ENCODE data around the gene FAM13C. TPM values are rescaled to one million over a fixed set of nuclear protein-coding genes. Genes with fewer than 3 reads are reported as not detected.

The FAM13C gene
- total RNA-seq, 1 donor from 2014 or later: 1.3 TPM

DNA sequence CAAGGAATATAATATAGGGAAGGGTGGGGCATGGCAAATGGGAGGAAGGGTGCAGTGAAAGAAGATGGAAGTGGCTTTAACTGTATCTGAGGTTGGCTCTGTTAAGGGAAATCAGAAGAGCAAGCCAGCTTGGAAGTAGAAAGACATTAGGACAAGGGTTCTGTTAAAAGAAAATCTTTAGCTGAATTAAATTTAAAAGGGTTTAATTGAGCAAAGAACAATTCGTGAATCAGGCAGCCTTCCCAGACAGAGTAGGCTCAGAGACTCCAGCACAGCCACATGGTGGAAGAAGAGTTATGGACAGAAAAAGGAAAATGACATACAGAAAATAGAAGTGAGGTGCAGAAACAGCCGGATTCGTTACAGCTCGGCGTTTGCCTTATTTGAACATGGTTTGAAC is 42.0 kb downstream of the FAM13C start:
- ATAC-seq: no peak
- DNase-seq (ENCODE audit: low spot score): no peak

DNA sequence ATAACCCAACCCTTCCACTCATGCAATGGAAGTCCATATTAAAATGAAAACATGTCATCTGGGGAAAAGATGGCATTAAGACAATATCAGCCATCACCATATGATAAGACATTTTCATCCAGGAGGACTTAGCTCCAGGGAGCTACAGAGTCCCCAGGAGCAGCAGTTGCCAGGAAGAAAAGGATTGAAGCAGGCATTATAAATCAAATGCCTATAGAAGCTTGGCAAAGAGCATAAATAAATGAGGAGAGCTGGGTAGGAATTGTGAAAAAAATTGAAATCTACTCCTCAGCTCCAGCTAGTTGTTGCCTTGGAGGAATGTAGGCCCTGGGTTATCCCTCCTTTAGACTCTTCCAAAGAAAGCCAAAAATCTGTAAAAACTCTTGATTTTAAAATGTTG is 42.5 kb downstream of the FAM13C start:
- no peak for ATAC-seq
- DNase-seq (ENCODE audit: low spot score): no peak

DNA sequence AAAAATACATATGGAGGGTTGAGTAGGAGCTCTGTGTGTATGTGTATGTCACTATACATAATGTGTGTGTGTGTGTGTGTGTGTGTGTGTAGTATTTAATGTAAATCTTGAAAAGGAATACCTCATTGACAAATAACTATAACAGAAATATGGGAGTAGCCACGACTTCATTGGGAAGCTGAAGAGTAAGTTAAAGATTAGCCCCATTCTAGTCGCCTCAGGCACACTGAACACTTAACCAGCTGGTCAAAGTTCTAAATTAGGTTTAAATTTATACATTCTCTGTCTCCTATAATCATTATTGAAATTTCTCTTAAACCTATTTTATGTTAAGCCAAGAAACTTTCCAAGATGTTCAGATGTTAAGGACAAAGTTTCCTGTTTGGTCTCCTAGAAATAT is 45.3 kb downstream of the FAM13C start:
- DNase-seq (ENCODE audit: low spot score) (no peak), ATAC-seq (no peak)

DNA sequence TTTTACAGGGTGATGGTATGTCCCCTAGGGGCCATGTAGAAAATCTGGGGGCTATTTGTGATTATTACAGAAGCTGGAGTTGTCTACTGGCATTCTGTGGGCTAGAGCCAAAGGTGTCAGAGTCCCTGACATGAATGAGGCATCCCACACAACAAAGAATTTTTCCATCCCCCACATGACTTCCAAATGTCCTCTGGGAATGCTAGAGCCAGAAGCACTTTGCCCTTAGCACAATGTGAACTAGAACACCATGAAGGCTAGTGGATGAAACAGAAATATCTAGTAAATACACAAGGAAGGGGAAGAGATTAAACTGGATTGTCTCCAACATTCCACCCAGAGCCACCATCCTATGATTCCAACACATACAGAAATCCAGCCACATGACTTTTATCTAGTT is 46.9 kb downstream of the FAM13C start:
- ATAC-seq (peak; percentile 90), DNase-seq (ENCODE audit: low spot score) (peak; percentile 49)

DNA sequence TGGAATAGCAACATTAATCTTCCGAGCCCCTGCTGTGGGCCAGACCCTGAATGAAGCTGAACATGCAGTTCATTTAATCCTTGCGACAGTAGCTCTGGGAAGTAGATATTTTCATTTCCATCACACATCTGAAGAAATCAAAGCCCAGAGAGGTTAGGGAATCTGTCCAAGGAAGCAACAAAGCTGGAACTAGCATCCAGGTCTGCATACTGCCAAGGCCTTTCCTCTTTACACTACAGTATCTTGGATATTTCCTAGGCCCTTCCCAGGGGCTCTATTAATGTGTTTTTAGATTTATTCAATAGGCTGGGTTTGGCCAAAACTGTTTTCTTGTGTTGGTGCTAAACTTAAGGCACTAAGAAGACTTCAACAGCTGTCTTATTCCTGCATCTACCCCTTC is 48.1 kb downstream of the FAM13C start:
- ATAC-seq (no peak), DNase-seq (ENCODE audit: low spot score) (no peak)

DNA sequence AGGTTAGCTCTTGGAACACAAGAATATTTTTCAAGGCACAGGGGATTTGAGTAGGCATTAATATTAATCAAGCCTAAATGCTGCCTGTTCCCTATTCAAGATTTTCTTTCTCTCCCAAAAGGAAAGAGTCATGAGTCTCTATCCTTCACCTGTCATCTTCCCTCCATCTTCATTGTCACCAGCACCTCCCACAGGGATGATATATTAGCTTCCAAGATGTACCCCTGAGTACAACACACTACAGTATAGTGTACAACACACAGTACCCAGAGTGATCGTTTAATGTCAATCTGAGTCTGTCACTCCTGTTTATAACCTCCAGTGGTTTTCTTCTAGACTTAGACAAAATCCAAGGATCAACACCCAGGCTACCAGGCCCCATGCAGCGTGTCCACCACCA is 50.1 kb downstream of the FAM13C start:
- ATAC-seq (no peak), DNase-seq (ENCODE audit: low spot score) (no peak)

DNA sequence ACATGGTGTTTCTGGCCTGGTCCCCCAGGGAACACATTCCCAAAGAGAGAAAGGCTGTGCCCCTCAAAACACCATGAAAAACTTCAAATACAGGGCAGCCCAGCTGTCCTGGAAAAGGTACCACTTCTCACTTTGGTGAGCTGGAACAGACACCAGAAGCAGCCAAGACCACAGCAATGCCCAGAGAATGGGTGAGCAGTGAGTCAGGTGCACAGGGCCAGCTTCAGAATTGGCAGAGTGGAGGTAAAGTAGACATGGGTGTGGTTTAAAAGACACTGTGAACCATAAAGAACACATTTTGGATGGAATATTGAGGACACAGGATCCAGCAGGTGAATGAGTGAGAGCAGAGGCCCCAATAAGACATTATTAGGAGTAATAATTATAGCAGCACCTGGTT is 51.3 kb downstream of the FAM13C start:
- no peak for ATAC-seq
- DNase-seq (ENCODE audit: low spot score): no peak

DNA sequence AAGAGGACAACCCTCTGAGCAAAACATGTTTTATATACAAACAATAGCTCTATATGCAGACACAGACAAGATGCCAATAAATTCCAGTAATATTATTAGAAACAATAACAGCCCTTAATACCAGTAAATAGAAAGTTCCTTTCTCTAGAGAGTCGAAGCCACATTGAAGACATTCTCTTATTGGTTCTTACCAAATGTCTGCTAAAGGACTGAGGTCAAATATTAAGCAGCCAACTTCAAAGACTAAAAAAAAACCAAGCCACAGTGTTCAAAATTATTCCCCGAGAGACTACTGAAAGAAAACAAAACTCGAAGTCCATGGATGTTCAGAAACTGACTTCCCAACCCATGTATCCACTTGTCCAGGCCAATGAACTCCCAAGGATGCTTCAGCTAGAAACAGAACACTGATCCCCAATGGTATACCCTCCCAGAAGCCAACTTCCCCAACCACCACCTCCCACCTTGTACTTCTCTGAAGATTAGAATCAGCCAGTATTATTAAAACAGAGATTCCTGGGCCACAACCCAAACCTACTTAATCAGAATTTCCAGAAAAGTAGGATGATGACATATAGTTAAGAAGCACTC is 51.9 kb downstream of the FAM13C start:
- ATAC-seq (no peak), DNase-seq (ENCODE audit: low spot score) (no peak)

DNA sequence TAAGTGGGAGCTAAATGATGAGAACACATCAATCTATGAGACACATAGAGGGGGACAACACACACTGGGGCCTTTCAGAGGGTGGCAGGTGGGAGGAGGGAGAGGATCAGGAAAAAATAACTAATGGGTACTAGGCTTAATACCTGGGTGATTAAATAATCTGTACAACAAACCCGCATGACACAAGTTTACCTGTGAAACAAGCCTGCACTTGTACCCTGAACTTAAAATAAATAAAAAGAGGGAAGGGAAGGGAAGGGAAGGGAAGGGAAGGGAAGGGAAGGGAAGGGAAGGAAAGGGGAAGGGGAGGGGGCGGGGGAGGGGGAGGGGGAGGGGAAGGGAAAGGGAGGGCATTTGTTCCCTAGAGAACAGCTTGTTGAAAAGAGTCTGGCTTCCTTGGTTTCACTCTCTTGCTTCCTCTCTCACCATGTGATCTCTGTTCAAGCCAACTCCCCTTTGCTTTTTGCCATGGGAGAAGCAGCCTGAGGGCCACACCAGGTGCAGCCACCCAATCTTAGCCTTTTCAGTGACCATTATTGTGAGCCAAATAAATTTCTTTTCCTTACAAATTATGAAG is 57.7 kb downstream of the FAM13C start:
- DNase-seq (ENCODE audit: low spot score) (no peak), ATAC-seq (no peak)

DNA sequence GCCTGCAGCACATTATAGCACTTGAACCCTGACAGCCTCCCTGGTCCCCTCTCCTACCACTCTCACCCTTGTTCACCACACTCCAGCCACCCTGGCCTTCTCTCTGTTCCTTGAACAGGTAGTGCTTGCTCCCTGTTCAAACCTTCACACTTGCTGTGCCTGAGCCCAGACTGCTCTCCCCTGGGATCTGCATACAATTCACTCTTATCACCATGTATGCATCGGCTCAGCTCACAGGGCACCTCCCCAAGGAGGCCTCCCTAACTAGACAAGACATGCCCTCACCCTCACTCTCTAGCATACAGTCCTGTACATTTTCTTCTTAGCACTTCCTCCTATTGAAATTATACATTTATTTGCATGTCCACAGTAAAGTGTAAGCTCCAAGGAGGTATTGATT is 59.3 kb downstream of the FAM13C start:
- no peak for ATAC-seq

DNA sequence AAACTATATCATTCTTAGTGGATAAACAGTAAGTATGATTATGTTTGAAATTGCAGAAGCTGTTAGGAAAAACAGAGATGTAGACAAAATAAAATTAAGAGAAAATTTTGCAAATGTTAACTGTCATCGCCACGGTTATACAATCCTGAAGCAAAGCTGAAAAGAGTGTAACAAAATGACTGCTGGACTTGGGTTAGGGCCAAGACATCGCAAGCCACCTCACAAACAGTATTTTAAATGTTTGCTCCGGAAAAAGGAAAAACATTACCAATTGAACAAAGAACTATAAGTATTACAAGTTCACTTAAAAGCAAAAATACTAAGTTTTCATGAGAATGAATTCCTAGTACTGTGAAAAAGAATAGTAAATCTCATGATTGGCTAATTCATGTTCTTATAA is 60.0 kb downstream of the FAM13C start:
- ATAC-seq: no peak

More for the DNA sequence above, 59.3 kb downstream of the FAM13C start:
- DNase-seq (ENCODE audit: low spot score): no peak

DNA sequence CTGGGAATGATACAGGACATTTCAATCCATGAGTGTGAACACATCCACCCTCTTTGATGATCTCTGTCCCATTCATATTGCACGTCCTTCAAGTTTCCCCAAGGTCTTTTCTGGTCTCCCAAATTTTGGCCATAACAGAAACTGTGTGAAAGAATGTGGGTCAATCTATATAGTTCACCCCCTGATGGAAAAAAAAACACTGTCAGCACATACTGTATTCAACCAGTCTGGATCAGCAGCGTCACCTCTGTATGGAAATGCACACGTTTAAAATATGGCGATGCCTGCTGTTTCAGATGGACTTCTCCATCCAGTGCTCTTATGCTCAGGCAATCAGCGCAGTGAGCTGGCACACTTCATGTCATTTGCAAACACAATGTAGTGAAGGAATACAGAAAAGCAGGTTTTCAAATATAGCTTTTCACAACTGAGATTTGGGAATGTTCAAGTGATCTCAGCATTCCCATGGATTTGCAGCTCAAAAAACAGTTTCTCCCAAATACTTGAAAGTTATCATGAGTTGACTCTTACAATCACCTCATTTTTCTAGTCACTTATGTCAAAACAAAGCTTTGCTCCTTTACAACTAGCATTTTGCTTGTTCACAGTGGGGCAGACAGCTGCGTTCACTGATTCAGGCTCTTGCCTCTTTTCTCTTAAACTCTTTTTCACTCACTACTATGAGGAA is 61.1 kb downstream of the FAM13C start:
- ATAC-seq (no peak), DNase-seq (ENCODE audit: low spot score) (no peak)

More for the DNA sequence above, 60.0 kb downstream of the FAM13C start:
- DNase-seq (ENCODE audit: low spot score): no peak

DNA sequence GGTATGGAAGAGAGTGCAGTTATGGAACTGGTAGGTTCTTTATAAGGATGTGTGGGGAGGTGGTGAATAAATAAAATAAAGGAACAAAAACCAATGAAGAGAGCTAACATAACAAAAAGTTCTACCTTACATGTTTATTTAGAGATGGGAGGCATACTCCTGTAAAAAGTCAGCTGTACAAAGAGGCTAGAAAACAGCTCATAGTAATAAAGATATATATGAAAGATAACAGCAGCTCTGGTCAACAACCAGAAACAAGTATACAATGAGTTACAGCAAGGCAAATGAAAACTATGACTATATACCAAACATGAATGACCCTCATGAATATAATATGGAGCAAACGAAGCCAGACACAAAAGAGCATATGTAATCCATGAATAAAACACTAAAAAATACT is 62.0 kb downstream of the FAM13C start:
- ATAC-seq: no peak
- no peak for DNase-seq (ENCODE audit: low spot score)

DNA sequence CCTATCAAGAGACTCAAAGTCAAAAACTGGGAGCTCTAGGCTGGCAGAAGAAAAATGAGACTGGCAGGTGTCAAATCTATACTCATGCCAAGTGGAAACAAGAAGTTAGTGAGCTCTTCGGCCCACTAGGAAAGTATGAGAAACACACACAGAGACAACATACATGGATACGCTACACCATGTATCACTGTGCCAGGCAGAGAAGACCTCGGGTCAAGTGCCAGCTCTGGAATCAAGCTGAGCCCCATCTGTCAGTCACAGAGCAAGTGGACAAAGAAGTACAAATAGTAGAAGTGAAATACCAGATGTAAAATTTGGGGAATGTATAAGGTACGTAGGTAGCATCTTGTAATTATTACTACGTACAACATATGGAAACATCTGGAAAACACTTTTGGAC is 62.4 kb downstream of the FAM13C start:
- DNase-seq (ENCODE audit: low spot score): no peak
- no peak for ATAC-seq

DNA sequence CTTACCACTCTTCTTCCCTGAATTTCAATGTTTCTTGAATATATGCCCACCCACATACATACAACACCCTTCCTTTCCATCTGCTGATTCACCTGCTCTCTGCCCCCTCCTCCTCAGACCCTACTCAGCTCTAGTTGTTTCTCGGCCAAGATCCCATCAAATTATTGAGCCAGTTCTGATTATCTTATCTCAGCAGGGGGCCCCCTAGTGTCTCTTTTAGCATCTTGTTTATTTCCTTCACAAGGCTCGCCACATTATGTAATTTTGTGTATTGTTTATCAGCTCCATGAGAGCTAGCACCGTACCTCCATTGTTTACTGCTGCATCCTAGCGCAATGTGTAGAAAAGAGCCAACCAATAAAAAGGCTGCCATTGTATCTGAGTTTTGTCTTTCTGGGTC is 71.9 kb downstream of the FAM13C start:
- DNase-seq (ENCODE audit: low spot score) (no peak), ATAC-seq (peak; percentile 21)

DNA sequence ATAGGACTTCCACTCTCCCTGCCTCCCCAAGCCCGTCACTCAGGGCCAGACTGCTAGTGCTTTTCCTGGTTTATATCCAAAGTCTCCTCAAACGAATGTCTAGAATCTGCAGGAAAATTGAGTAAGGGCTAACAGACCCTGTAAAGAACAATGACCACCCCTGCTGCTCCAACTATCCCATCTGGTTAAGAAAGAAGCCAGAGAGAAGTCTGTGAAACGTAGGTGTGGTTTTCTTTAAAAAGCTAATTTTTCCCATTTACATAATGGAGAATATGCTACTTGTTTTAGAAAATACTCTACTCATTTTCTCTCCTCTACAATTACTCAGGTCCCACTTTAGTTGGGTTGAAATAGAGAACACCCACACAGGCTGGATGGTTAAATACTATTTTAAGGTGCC is 72.5 kb downstream of the FAM13C start:
- ATAC-seq (no peak), DNase-seq (ENCODE audit: low spot score) (no peak)

DNA sequence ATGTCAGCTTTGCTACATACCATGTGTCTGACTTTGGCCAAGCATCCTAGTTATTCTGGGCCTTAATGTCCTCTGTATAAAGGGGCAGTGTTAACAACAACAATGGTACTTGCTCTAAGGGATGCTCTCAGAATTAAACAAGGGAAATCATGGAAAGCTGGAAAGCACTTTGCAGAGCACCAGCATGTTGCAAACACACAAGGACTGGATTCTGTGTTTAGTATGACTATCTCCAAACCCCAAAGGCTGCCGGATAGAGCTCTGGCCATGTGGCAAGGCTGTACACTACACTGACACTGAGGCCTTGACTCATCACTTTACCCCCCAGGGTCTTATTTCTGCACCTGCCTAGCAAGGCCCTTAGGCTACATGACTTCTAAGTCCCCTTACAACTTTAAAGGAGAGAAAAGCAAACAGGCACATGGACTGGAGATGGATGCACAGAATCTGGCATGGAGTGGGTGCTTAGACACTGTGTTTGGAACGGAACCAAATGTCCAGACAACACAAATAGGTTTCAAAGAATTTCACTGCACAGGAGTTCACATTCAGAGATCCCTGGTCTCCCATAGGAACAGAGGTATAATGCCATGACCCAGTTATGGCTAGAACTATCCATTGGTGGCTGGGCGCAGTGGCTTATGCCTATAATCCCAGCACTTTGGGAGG is 74.6 kb downstream of the FAM13C start:
- ATAC-seq: no peak
- DNase-seq (ENCODE audit: low spot score): no peak

DNA sequence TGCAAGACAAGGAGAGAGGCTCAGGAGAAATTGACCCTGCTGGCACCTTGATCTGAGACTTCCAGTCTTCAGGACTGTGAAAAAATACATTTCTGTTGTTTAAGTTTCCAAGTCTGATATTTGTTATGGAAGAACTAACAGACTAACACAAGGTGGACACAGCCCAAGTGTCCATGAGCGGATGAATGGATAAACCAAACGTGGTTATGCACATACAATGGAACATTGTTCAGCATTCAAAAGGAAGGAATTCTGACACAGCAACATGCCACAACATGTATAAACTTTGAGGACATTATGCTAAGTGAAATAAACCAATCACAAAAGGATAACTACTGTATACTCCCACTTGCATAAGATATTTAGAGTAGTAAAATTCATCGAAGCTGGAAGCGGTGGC is 76.5 kb downstream of the FAM13C start:
- DNase-seq (ENCODE audit: low spot score) (no peak), ATAC-seq (no peak)

DNA sequence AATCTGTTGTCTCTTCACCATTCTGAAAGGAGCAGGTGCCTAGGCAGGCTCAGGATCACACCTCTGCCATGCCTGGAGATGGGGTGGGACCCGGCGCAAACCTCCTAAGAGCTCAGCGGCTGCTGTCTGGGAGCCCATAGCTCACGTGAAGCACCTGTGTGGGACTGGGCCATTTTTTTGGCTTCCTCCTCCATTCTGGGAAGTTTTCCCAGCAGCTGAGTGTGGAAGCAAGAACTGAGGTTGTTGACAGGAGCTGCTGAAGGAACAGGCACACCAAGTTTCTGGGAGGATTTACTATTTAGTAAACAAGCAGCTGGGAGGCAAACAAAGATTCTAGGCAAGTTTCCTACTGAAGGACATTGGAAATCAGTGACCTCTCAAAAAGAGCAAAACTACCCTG is 77.3 kb downstream of the FAM13C start:
- DNase-seq (ENCODE audit: low spot score): no peak

DNA sequence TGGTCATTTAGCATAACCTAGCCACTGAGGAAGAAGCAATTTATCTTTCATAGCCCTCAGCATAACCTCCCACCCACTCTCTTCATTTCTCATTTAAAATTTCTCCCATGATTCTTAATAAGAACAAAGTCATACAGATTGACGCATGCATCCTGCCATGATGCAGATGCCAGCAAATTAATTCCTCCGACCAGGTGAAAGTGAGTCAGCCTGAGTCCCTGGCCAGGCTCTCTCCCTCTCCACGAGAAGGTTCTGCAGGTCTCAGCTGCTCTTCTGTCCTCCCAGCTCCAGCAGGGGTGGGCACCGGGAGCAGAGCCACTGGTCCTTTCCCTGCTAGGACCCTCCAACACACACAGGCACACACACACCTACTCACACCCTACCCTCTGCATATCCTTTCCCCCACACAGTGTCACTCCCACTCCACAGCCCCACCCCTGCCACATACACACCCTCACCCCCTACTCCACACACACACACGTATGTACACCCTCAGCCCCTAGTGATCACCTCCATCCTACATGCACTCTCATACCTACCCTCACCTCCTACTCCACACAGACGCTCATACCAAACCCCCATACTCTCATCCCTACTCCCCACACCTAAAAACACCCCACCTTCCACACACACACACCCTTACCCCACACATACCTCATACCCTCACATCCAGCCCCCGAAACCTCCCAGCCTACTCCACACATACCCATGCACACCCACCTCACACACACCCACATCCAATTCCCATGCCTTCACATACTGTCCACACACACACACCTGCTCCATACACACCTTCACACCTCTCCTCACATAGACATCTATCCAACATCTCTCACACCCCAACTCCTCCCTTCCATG is 78.0 kb downstream of the FAM13C start:
- no peak for DNase-seq (ENCODE audit: low spot score)
- no peak for ATAC-seq

More for the DNA sequence above, 77.3 kb downstream of the FAM13C start:
- ATAC-seq: no peak

DNA sequence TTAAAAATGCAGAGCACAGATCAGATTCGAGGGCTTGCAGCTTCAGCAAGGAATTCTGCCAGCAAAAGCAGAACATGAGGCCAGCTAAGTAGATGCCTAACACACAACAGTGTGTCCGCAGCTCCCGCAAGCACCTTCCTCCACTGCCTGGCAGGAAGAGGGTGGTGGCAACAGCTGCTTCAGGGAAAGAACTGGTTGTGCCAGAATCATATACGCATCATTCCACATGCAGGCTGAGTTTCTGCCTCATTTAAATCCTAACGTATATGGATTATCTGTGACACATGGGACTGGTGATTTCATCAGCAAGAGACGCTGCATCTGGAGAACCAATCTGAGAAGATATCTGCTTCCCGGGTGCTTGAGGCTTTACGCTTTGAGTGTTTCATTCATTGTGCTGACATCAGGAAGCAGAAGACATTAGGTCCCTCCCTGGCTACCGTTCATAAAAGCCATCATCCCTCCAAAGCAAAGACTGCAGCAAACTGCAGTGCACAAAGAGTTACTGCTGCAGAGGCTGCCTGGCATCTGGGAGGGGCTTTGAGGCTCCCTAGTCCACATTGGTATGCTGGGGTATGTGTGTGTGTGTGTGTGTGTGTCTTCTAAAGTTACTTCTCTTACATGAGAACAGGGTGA is 78.8 kb downstream of the FAM13C start:
- no peak for DNase-seq (ENCODE audit: low spot score)
- no peak for ATAC-seq

Measured in left lobe of liver (tissue), 2 donors.